ENCODE results near the gene PBX4. TPM values are rescaled to one million over a fixed set of nuclear protein-coding genes. Genes with fewer than 3 reads are reported as not detected.

PBX4 gene
- total and polyA plus RNA-seq, 2 of the 8 experiments (the other 6 are each of a cell fraction or from before 2014, with no cell fraction given), result 3.4 to 3.8 TPM

DNA sequence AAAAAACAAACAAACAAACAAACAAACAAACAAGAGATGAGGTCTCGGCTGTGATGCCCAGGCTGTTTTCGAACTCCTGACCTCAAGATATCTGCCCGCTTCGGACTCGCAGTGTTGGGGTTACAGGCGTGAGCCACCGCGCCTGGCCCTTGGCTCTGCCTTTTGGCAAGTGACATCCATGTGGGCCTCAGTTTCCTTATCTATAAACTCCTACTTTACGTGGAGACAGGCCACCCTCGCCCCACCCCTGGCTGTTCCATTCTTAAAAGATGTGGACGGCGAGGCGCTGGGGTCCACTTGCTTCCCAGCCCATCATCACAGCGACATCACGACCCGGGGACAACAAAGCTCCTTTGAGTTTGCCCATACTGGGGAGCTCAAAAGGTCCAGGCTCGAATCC lies 104.8 kb downstream of the PBX4 start:
- no peak overlapping the region for H2BK15ac ChIP-seq (ENCODE audit: low read length)
- no peak overlapping the region for H3K27ac ChIP-seq (ENCODE audit: low read depth, low read length)
- H2AFZ ChIP-seq (ENCODE audit: low read length), result no peak overlapping the region
- H4K20me1 ChIP-seq (replicated peaks in 1 of 2; ENCODE audit: control insufficient read depth in 1 of 2, insufficient read depth in 2 of 2, low read length in 2 of 2), result no peaks in the 10 kb centered on the region
- H3K18ac ChIP-seq (ENCODE audit: extremely low read depth, low read length), result no peak overlapping the region
- H3K27me3 ChIP-seq (replicated peaks in 1 of 4; ENCODE audit: control insufficient read depth in 3 of 4, extremely low read depth in 1 of 4, insufficient read depth in 3 of 4, low read length in 3 of 4), result no peaks in the 10 kb centered on the region; a peak in 1 of 7 replicates
- DNase-seq (ENCODE audit: low read depth in 1 of 2, low spot score in 2 of 2) (no peak), FAIRE-seq (no peak)
- H3K4me2 ChIP-seq (ENCODE audit: insufficient read depth in 1 of 2, low read depth in 2 of 2, low read length in 2 of 2), result no peak overlapping the region
- ChIA-PET CTCF (ENCODE audit: partially characterized antibody) (interaction anchor here (1.0 to 3.2 kb wide), 4 partner anchors 16 to 147 kb away, joined by 4 to 10 read pairs (median 7); no protein-coding TSS in a partner anchor), POLR2A (ENCODE audit: partially characterized antibody) (interaction anchor here (0.8 to 2.3 kb wide), 3 partner anchors 9 to 108 kb away, joined by 3 to 7 read pairs (median 4); partner anchors contain the start of gene GATAD2A)
- H2BK12ac ChIP-seq (ENCODE audit: low read depth, low read length), result no peak overlapping the region
- H2BK5ac ChIP-seq (ENCODE audit: low read depth, low read length), result no peak overlapping the region
- no peaks in the 10 kb centered on the region for H3K9me3 ChIP-seq (ENCODE audit: insufficient read depth in 2 of 2, low read depth in 1 of 2, low read length in 1 of 2)
- H2BK120ac ChIP-seq (replicated peaks; ENCODE audit: low read depth, low read length), result no peak overlapping the region
- peaks cover 4% of the 10 kb centered on the region; the same call in 1 of the 2 replicates for H3K79me1 ChIP-seq (ENCODE audit: low read depth, low read length)
- H3K36me3 ChIP-seq (ENCODE audit: control insufficient read depth in 2 of 4, insufficient read depth in 4 of 4, low read length in 3 of 4), result no peaks in the 10 kb centered on the region; a peak in 1 of 8 replicates
- no peak overlapping the region for H4K5ac ChIP-seq (ENCODE audit: insufficient read length, low read depth, low read length)
- H2BK20ac ChIP-seq (ENCODE audit: low read length), result no peak overlapping the region
- peaks cover 0 to 20% of the 10 kb centered on the region in 2 experiments; a peak in 2 of 4 replicates for H3K79me2 ChIP-seq (ENCODE audit: control insufficient read depth in 1 of 2, insufficient read depth in 2 of 2, low read length in 2 of 2)
- no peak overlapping the region for H4K91ac ChIP-seq (replicated peaks; ENCODE audit: insufficient read length, low read length)
- no peak overlapping the region for H3K56ac ChIP-seq (replicated peaks; ENCODE audit: insufficient read length, low read depth, low read length)
- H3K23me2 ChIP-seq (ENCODE audit: low read depth, low read length), result peaks cover 4% of the 10 kb centered on the region; the same call in 1 of the 2 replicates
- no peak overlapping the region for H3K4me3 ChIP-seq (ENCODE audit: extremely low read depth in 1 of 4, insufficient read depth in 2 of 4, low read depth in 3 of 4, low read length in 4 of 4)
- no peak overlapping the region for H3K4ac ChIP-seq (replicated peaks; ENCODE audit: insufficient read length, low read depth, low read length)
- H3K14ac ChIP-seq (ENCODE audit: insufficient read length), result no peak overlapping the region
- H4K8ac ChIP-seq (ENCODE audit: extremely low read depth, insufficient read depth, low read length), result peak overlapping the region; percentile 14; the same call in 1 of the 2 replicates
- no peak overlapping the region for H2AK5ac ChIP-seq (ENCODE audit: low read depth, low read length)
- H3K23ac ChIP-seq (ENCODE audit: insufficient read length), result no peak overlapping the region
- WGBS, 2 experiments (ENCODE audit: extremely low coverage in 1 of 2, insufficient coverage in 1 of 2, insufficient read length in 1 of 2, insufficient replicate concordance in 2 of 2, low coverage in 1 of 2, low lambda C conversion rate in 2 of 2, missing lambda C conversion rate in 1 of 2), result 96% methylated on average over 17 of the region's 17 CpGs; no CpG with 5 or more reads in 1 of the 2 experiments
- peaks cover 0 to 2% (median 0%) of the 10 kb centered on the region in 4 experiments; a peak in 1 of 7 replicates for H3K4me1 ChIP-seq (replicated peaks in 1 of 4; ENCODE audit: control insufficient read depth in 3 of 4, insufficient read depth in 4 of 4, low read length in 3 of 4)
- H3K9ac ChIP-seq (replicated peaks in 1 of 4; ENCODE audit: extremely low read depth in 1 of 4, low read depth in 3 of 4, low read length in 3 of 4), result no peak overlapping the region
- no peak for TF ChIP-seq RFX5 (IDR thresholded peaks at IDR 0.05; ENCODE audit: borderline replicate concordance, low read depth, low read length)
- TF ChIP-seq KDM4A (IDR thresholded peaks at IDR 0.05; ENCODE audit: low read depth, low read length, severe bottlenecking), result no peak
- no peak for TF ChIP-seq CTBP2 (IDR thresholded peaks at IDR 0.05; ENCODE audit: borderline replicate concordance, insufficient read depth, insufficient read length, low read length)
- TF ChIP-seq SP2 (IDR thresholded peaks at IDR 0.05; ENCODE audit: low read length), result no peak
- TF ChIP-seq EGR1 (IDR thresholded peaks at IDR 0.05; ENCODE audit: borderline replicate concordance, low read depth, low read length), result no peak
- TF ChIP-seq CBX5 (IDR thresholded peaks at IDR 0.05; ENCODE audit: low read depth, low read length), result no peak
- TF ChIP-seq, protein P1, sequence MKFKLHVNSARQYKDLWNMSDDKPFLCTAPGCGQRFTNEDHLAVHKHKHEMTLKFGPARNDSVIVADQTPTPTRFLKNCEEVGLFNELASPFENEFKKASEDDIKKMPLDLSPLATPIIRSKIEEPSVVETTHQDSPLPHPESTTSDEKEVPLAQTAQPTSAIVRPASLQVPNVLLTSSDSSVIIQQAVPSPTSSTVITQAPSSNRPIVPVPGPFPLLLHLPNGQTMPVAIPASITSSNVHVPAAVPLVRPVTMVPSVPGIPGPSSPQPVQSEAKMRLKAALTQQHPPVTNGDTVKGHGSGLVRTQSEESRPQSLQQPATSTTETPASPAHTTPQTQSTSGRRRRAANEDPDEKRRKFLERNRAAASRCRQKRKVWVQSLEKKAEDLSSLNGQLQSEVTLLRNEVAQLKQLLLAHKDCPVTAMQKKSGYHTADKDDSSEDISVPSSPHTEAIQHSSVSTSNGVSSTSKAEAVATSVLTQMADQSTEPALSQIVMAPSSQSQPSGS (IDR thresholded peaks at IDR 0.05; ENCODE audit: low read length), result no peak
- no peak for TF ChIP-seq SP4 (IDR thresholded peaks at IDR 0.05; ENCODE audit: low read length)
- TF ChIP-seq HDAC2 (IDR thresholded peaks at IDR 0.05; ENCODE audit: borderline replicate concordance in 1 of 2, low read depth in 2 of 2, low read length in 2 of 2), result no peak
- no peak for TF ChIP-seq FOSL1 (IDR thresholded peaks at IDR 0.05; ENCODE audit: insufficient read depth, low read depth, low read length)
- no peak for TF ChIP-seq CHD2 (IDR thresholded peaks at IDR 0.05; ENCODE audit: low read length)
- no peak for TF ChIP-seq TAF7 (optimal IDR thresholded peaks at IDR 0.05; ENCODE audit: borderline replicate concordance, low read depth, low read length)
